ENCODE data around the gene FGGY.

FGGY gene

GRCh38 chr1:59716832-59717231, 419.9 kb downstream of the FGGY start:
- DNase-seq = no peak
- H3K36me3 ChIP-seq = no peaks in the 10 kb centered on the region
- no peaks in the 10 kb centered on the region for H3K9me3 ChIP-seq (ENCODE audit: severe bottlenecking)
- no peak overlapping the region for H3K27ac ChIP-seq
- H3K27me3 ChIP-seq (ENCODE audit: insufficient read depth, low read depth, severe bottlenecking) = no peaks in the 10 kb centered on the region
- H3K4me3 ChIP-seq (ENCODE audit: low read depth, low read length) = no peak overlapping the region
- no peak for TF ChIP-seq CTCF (IDR thresholded peaks at IDR 0.05; ENCODE audit: low read depth, low read length)

- no peak overlapping the region for H3K27ac ChIP-seq
- no peak overlapping the region for H3K4me3 ChIP-seq (ENCODE audit: low read depth, low read length)
- no peaks in the 10 kb centered on the region for H3K27me3 ChIP-seq (ENCODE audit: insufficient read depth, low read depth, severe bottlenecking)
- no peak for DNase-seq
- no peaks in the 10 kb centered on the region for H3K36me3 ChIP-seq
- H3K9me3 ChIP-seq (ENCODE audit: severe bottlenecking) = no peaks in the 10 kb centered on the region
- TF ChIP-seq CTCF (IDR thresholded peaks at IDR 0.05; ENCODE audit: low read depth, low read length) = peak; percentile 29; the same call in 1 of the 2 replicates
These were observed 421.4 kb downstream of the FGGY start for GRCh38 chr1:59718064-59718988.

GRCh38 chr1:59718989-59719360, 422.1 kb downstream of the FGGY start:
- Histone ChIP-seq H3K27ac (no peak overlapping the region), H3K9me3 (ENCODE audit: severe bottlenecking) (no peaks in the 10 kb centered on the region), H3K4me3 (ENCODE audit: low read depth, low read length) (no peak overlapping the region), H3K27me3 (ENCODE audit: insufficient read depth, low read depth, severe bottlenecking) (no peaks in the 10 kb centered on the region), H3K36me3 (no peaks in the 10 kb centered on the region)
- TF ChIP-seq CTCF (IDR thresholded peaks at IDR 0.05; ENCODE audit: low read depth, low read length) = no peak
- DNase-seq = no peak

DNA sequence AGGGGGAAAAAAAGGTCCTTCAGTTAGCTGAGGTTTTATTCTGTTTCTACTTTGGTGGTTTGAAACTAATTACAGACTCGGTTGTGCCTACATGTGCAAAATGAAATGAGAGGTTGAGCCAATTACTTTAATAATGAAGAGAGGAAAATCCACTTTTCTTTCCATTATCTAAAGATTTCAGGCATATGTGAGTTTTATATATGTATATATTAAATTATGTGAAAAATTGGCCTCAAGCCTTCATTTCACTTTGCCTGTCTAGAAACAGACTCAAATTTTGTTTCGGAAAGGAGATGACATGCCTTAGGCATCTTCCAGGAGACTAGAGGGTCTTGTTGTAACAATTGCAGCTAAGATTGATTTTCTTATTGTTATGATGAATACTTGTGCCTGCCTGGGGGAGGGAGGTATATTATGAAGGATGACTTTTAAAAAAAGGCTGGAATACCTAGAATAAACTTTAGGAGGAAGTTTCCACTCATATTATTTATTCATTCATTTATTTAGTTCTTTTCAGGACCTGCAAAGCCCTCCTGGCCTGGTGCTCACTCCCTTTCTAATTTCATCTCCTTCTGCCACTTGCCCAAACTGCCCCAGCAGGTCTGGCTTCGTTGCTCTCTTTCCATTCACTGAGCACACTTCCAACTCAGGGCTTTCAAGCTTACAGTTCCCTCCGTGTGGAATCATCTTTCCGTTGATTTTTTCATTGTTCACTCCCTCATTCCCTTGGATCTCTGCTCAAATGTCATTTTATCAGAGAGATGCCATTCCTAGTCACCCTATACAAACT, 423.6 kb downstream of the FGGY start:
- no peak for TF ChIP-seq CTCF (IDR thresholded peaks at IDR 0.05; ENCODE audit: low read depth, low read length)
- Histone ChIP-seq H3K27me3 (ENCODE audit: insufficient read depth, low read depth, severe bottlenecking) (no peaks in the 10 kb centered on the region), H3K36me3 (no peaks in the 10 kb centered on the region), H3K27ac (no peak overlapping the region), H3K4me3 (ENCODE audit: low read depth, low read length) (no peak overlapping the region), H3K9me3 (ENCODE audit: severe bottlenecking) (no peaks in the 10 kb centered on the region)
- DNase-seq = no peak

DNA sequence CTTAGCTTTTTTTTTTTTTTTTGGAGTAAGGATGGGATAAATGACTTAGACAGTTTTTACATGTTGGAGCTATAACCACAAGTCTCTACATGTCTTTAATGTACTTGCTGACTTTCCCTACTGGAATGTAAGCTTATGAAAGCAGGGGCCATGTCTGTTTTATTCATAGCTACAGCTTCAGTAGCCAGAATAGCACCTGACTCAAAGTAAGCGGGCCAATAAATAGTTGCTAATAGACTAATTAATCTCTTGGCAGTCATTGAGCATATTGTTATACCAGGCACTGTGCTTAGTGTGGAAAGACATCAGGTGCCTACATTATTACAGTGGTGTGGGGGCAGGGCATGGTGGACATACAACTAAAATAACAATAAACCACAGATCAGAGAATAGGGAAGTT, 433.4 kb downstream of the FGGY start:
- DNase-seq = no peak
- no peak for TF ChIP-seq CTCF (IDR thresholded peaks at IDR 0.05; ENCODE audit: low read depth, low read length)
- Histone ChIP-seq H3K36me3 (no peaks in the 10 kb centered on the region), H3K9me3 (ENCODE audit: severe bottlenecking) (no peaks in the 10 kb centered on the region), H3K27me3 (ENCODE audit: insufficient read depth, low read depth, severe bottlenecking) (no peaks in the 10 kb centered on the region), H3K27ac (no peak overlapping the region), H3K4me3 (ENCODE audit: low read depth, low read length) (no peak overlapping the region)
